ENCODE results near the gene MFSD6.
"Not testable (repeated sequence)": the region's sequence is repeated elsewhere in the genome, so short reads cannot be mapped to it uniquely, and the experiment has no call there.

Gene MFSD6

DNA sequence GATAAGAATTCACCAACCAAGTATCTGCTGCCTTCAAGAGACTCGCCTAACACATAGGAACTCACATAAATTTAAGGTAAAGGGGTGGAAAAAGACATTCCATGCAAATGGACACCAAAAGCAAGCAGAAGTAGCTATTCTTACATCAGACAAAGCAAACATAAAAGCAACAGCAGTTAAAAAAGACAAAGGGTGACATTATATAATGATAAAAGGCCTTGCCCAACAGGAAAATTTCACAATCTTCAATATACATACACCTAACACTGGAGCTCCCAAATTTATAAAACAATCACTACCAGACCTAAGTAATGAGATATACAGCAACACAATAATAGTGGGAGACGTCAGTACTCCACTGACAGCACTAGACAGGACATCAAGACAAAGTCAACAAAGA is 84.9 kb downstream of the MFSD6 start:
- no peak overlapping the region for H3K4me3 ChIP-seq (ENCODE audit: low read depth, low read length)
- DNase-seq (ENCODE audit: low read depth, low spot score) = no peak
- ChIA-PET POLR2A (no interaction called here), CTCF (no interaction called here)
- TF ChIP-seq, protein P1, sequence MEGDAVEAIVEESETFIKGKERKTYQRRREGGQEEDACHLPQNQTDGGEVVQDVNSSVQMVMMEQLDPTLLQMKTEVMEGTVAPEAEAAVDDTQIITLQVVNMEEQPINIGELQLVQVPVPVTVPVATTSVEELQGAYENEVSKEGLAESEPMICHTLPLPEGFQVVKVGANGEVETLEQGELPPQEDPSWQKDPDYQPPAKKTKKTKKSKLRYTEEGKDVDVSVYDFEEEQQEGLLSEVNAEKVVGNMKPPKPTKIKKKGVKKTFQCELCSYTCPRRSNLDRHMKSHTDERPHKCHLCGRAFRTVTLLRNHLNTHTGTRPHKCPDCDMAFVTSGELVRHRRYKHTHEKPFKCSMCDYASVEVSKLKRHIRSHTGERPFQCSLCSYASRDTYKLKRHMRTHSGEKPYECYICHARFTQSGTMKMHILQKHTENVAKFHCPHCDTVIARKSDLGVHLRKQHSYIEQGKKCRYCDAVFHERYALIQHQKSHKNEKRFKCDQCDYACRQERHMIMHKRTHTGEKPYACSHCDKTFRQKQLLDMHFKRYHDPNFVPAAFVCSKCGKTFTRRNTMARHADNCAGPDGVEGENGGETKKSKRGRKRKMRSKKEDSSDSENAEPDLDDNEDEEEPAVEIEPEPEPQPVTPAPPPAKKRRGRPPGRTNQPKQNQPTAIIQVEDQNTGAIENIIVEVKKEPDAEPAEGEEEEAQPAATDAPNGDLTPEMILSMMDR (IDR thresholded peaks at IDR 0.05; ENCODE audit: insufficient read depth, low read length, missing control alignments) = no peak

DNA sequence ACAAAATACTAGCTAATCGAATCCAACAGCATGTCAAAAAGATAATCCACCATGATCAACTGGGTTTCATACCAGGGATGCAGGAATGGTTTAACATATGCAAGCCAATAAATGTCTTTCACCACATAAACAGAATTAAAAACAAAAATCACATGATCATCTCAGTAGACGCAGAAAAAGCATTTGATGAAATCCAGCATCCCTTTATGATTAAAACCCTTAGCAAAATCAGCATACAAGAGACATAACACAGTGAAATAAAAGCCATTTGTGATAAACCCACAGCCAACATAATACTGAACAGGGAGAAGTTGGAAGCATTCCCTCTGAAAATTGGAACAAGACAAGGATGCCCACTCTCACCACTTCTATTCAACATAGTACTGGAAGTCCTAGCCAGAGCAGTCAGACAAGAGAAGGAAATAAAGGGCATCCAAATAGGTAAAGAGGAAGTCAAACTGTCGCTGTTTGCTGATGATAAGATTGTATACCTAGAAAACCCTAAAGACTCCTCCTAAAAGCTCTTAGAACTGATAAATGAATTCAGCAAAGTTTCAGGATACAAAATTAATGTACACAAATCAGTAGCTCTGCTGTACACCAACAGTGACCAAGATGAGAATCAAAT is 86.6 kb downstream of the MFSD6 start:
- H3K4me3 ChIP-seq (ENCODE audit: low read depth, low read length); CTCF ChIA-PET; DNase-seq (ENCODE audit: low read depth, low spot score); POLR2A ChIA-PET: not testable (repeated sequence)

DNA sequence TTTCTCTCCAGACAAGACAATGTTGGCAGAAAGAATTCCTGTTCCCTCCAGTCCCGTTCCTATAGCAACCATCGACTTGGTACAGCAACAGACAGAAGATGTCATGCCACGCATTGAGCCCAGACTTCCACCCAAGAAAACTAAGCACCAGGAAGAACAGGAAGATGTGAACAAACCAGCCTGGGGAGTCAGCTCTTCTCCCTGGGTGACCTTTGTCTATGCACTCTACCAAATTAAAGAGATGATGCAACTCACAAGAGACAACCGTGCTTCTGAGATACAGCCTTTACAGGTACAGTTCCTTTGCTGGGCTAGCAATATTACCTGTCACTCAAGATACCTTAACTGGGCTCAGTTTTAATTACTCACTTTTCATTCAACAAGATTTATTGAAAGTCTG is 89.3 kb downstream of the MFSD6 start:
- DNase-seq (ENCODE audit: low read depth, low spot score) = no peak
- ChIA-PET CTCF (no interaction called here), POLR2A (no interaction called here)
- no peak overlapping the region for H3K4me3 ChIP-seq (ENCODE audit: low read depth, low read length)
- TF ChIP-seq, protein P1 (IDR thresholded peaks at IDR 0.05; ENCODE audit: insufficient read depth, low read length, missing control alignments) = no peak

DNA sequence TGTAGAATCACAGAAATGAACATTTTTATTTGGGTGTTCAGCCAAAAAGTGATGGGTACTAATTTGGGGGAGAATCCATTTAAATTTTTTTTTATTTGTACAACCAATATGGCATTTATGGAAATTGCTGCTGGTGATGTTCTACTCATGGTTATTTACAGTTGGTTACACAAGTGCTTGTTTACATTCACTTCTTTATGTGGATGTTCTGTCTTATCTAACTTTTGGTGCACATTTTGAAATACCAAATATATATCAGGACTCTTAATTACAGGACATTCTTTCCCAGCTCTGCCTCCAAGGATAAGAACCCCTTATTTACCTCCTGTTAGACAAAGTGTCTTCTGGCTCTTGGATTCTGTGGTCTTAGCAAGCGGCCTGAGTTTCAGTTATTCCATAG is 91.1 kb downstream of the MFSD6 start:
- no peak overlapping the region for H3K4me3 ChIP-seq (ENCODE audit: low read depth, low read length)
- TF ChIP-seq, protein P1 (IDR thresholded peaks at IDR 0.05; ENCODE audit: insufficient read depth, low read length, missing control alignments) = no peak
- no peak for DNase-seq (ENCODE audit: low read depth, low spot score)
- CTCF ChIA-PET = no interaction called here
- POLR2A ChIA-PET = no interaction called here

DNA sequence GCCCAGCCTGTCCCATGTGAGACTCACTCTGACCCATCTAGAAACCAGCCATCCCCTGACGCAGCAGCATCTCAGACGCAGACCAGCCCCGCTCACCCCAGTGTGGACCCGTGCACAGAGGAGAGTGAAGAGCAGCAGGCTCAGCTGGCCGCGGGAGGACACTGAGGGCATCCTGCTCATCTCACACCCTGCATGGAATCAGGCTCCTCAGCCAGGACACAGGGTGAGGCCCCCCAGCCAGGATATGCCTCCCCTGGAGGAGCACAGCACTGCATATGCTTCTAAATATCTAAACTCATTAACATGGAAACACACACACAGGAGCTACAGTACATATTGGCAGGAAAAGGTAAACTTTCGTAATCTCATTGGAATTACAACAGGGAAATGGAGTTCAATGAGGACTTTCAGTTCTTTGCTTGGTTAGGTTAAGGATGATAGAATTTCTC is 91.9 kb downstream of the MFSD6 start:
- TF ChIP-seq, protein P1 (IDR thresholded peaks at IDR 0.05; ENCODE audit: insufficient read depth, low read length, missing control alignments) = no peak
- CTCF ChIA-PET = interaction anchor here (0.7 to 1.1 kb wide), 2 partner anchors 11 to 411 kb away, joined by 3 read pairs; no protein-coding TSS in a partner anchor
- POLR2A ChIA-PET = no interaction called here

DNA sequence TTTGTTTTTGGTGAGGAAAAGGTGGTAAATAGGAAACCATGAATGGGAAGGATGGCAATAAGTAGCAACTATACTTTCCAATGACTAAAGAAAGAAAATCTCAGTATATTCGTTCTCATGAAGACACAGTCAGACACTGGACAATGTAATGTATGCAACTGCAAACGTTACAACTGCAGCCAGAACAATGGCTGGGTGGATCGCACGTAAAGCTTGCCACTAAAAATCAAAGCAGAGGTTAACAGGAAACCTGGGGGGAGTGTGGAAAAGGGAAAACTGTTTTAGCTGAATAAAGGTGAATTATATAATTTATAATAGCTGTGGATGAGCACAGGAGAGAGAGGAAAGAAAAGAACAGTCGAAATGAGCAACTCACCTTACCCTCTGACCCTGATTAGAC is 93.1 kb downstream of the MFSD6 start:
- CTCF ChIA-PET = interaction anchor here (1.1 to 3.0 kb wide), 2 partner anchors 10 to 412 kb away, joined by 3 to 16 read pairs; no protein-coding TSS in a partner anchor
- no peak for DNase-seq (ENCODE audit: low read depth, low spot score)
- POLR2A ChIA-PET = no interaction called here
- H3K4me3 ChIP-seq (ENCODE audit: low read depth, low read length) = no peak overlapping the region
- TF ChIP-seq, protein P1 (IDR thresholded peaks at IDR 0.05; ENCODE audit: insufficient read depth, low read length, missing control alignments) = no peak

More for the DNA sequence above, 91.9 kb downstream of the MFSD6 start:
- DNase-seq (ENCODE audit: low read depth, low spot score) = no peak
- no peak overlapping the region for H3K4me3 ChIP-seq (ENCODE audit: low read depth, low read length)

Measured in AG04449 (cell line).